GM19043 (cell line): ENCODE data around the gene RTP2.

Source experiments
- ATAC-seq: cut with Tn5 transposase; IDR thresholded peaks from one replicate; pipeline ENCODE4 v1.9.1; 2021; ENCODE audit warnings: low read depth; ENCODE audit not compliant: unreplicated experiment

RTP2 gene

DNA sequence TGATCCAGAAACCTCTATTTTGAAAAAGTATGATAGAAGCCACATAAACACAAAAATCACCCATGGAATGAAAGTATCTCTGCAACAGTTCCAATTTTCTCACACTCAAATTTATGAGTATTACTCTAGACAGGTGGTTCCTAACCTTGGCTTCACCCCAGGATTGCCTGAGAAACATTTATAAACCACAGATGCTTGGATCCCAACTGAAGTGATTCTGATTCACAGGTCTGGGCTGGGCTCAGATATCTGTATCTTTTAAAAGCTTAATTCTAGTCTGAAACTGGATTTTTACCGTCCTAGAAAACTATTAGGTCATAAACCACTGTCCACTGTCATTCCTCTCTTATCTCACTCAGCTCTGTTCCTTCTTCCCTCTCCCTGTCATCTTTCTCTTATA lies 24.8 kb downstream of the RTP2 start:
- no peak for ATAC-seq

DNA sequence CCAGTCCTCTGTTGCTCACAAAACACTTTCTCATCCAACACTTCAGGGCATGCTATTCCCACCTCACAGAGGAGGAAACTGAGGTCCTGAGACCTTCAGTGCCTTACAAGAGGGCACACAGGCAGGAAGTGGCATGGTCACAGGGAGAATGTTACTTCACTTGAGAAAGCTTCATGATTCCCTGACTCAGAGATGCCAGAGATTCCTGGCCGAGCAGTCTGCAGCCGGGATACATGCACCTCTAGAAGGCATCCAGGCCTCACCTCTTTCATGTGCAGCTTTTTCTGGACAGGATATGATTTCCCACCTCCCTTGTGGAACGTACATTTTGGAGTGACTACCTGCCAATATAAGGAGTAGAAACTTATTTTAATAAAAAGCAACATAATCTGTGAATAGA lies 29.3 kb downstream of the RTP2 start:
- no peak for ATAC-seq

DNA sequence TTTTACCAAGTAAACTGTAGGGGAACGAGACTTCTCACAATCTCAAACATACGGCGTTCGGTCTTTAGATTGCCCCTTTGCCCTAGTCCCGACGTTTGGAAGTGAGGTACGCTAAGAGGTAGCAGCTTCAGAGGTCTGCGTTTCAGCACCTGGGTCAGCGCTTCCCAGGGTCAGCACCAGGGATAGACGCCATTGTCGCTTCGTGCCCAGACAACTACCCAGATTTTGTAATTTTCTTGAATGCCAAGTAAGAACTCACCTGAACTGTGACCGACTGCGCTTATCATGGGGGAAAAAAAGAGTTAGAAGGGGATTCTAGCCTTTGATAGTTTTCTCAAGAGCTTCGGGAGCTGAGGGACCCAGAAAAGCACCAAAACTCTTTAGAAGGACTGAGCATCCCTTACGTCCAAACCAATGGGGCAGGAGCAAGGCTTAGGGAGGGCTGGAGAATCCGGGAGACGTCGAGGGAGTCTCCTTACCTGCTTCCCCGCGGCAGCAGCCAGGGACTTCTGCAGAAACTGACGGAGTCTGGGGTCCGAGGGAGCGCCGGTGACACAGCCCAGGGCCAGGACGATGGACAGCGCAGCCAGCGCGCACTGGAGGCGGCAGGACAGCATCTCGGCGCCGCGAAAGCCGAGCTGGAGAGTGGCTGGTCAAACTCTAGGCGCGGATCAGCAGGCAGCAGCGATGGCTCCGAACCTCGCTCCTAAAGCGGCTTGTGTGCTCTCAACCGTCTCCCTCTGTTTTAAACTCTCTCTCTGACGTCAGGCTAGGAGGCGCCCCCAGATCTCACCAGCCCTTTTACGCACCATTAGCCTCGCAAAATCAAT lies 32.5 kb downstream of the RTP2 start, which contains the start of gene SST:
TSS of gene SST (minus strand) at position 720 of the 830 bp plus-strand sequence. CDS start at position 617, 103 bp downstream.
- no peak for ATAC-seq

DNA sequence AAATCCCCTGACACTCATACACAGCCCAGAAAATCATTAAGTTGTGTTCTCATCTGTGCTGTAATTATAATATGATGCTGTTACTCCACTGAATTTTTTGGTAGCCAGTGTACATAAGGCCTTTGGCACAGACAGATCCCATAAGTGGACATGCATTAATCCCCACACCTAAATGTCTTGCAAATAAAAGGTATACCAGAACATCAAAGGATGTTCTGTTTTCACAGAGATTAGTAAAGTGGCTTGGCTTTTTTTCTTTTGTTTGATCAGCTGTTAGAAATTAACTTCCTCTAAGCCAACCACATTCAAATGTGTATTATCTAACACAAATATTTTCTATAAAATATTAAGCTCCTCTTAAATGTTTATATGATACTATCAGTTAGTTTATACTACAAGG lies 34.8 kb downstream of the RTP2 start:
- no peak for ATAC-seq

DNA sequence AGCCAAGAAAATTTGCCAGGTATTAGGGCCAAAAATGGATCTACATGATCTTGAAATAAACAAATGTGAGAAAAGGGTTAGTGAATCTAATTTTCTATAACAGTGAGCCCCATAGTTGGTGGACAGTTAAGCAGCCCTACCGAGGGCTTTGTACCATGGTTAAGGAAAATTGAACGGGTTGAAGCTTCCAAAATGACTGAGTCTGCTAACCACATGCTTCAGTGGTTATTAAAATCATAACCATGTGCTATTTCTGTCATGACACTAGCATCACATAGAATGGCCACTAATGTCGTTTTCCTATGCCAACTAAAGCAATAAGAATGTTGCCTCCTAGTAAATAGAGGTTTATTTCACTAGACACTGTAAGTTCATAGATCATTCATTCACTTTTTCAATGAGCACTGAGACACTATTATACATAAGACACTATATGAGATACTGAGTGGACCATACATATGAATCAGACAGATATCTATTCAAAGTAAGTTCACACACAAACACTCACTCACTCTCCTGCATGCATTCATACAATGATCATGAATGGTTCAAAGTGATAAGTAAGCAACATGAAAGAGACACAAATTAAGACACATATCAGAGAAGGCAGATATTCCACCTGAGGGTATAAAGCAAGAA lies 36.5 kb downstream of the RTP2 start:
- ATAC-seq = no peak

DNA sequence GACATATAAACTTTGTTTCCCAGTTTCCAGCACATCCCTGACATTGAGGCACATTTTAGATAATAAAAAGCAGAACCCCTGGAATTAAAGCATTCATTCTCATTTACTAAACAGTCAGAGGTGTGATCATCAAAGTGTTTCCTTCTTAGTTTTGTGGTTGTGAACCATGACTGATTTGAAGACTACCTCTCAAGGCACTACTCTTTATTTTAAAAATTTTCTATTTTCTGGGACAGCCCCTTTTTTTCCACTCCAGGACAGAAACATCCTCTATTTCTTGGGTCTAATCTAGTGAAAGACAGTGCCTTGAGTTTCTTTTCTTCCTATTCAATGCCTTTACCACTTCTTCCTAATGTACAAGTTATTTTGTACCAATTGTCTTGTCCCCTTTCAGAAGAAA lies 37.3 kb downstream of the RTP2 start:
- no peak for ATAC-seq

DNA sequence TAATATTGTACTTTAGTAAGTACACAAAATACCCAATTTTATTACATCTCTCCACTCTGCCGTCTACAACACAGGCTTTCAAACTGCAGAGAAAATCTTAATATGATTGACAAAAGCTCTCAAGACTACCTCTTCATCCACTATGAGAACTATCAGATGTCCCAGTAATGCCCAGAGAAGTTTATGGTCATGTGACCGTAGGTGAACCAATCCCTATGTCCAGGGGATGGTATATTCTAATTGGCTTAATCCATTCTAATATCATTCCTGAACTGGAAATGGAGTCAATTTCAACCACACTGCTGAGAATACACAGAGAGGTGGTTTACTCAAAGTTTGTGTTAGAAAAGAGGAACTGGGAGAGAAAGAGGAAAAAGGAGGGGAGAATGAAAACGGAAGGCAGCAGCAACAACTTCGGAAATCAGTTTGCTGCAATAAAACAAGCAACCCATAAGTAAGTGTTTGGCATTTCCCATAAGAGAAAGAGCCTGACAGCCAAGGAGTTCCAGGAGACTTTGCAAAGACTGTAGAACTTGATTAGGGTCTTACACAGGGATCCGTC lies 39.4 kb downstream of the RTP2 start:
- no peak for ATAC-seq

DNA sequence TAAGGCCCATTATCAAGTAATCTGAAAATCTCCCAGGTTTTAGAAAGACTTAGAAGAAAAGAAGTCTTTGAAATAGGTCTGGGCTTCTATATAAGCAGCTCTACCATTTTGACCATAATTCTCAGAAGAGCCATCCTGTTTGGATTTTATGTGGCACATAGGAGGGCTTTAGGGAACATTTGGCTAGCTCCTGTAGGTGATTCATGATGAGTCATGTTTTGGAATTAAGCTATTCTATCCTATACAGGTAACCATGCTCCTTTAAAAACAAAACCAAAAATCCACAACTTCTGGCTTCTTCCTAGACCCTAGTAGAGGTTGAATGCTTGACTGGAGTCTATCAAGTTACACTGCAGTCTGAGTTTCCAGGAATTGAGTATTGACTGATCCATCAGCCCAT lies 41.1 kb downstream of the RTP2 start:
- ATAC-seq = no peak

DNA sequence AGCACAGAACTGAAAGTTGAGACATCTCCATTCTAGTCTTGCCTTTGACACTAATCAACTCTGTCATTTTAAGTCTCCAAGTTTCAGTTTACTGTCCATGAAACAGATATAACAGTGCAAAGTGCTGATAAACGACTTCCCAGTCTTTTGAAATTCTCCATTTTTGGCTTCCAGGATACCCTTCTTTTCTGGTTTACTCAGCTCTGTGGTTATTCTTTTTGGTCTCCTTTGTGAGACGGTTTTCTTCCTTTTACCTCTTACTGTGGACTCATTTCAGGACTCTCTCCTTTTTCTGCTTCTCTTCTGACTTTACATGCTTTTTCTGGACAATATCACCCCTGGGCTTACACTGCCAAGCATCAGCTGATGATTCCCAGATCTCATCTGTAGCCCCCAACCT lies 51.1 kb downstream of the RTP2 start:
- ATAC-seq = no peak
